Measurements from ENCODE around the gene PTGES3L. TPM values are rescaled to one million over a fixed set of nuclear protein-coding genes. Genes with fewer than 3 reads are reported as not detected.

The PTGES3L gene
- total and polyA plus RNA-seq, 2 of the 13 experiments (the other 11 are each of a cell fraction or from before 2014, with no cell fraction given), result 1.2 to 2.9 TPM

GRCh38 chr17:42964161-42964932 lies 15.5 kb downstream of the PTGES3L start, which contains the start of gene AARSD1 (continued):
- 0 out of 2 replicates have a peak, but pooled peaks have one; percentile 11 for TF ChIP-seq MED1 (CRISPR knock-in tag; IDR thresholded peaks at IDR 0.05)
- TF ChIP-seq YEATS2 (CRISPR knock-in tag; IDR thresholded peaks at IDR 0.05; ENCODE audit: borderline replicate concordance), result peak; percentile 44; the same call in 1 of the 2 replicates
- 0 out of 2 replicates have a peak, but pooled peaks have one; percentile 40 for TF ChIP-seq RNF2 (conservative IDR thresholded peaks at IDR 0.05; ENCODE audit: low read depth)
- TF ChIP-seq, protein P1, sequence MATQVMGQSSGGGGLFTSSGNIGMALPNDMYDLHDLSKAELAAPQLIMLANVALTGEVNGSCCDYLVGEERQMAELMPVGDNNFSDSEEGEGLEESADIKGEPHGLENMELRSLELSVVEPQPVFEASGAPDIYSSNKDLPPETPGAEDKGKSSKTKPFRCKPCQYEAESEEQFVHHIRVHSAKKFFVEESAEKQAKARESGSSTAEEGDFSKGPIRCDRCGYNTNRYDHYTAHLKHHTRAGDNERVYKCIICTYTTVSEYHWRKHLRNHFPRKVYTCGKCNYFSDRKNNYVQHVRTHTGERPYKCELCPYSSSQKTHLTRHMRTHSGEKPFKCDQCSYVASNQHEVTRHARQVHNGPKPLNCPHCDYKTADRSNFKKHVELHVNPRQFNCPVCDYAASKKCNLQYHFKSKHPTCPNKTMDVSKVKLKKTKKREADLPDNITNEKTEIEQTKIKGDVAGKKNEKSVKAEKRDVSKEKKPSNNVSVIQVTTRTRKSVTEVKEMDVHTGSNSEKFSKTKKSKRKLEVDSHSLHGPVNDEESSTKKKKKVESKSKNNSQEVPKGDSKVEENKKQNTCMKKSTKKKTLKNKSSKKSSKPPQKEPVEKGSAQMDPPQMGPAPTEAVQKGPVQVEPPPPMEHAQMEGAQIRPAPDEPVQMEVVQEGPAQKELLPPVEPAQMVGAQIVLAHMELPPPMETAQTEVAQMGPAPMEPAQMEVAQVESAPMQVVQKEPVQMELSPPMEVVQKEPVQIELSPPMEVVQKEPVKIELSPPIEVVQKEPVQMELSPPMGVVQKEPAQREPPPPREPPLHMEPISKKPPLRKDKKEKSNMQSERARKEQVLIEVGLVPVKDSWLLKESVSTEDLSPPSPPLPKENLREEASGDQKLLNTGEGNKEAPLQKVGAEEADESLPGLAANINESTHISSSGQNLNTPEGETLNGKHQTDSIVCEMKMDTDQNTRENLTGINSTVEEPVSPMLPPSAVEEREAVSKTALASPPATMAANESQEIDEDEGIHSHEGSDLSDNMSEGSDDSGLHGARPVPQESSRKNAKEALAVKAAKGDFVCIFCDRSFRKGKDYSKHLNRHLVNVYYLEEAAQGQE (IDR thresholded peaks at IDR 0.05; ENCODE audit: borderline replicate concordance in 1 of 2, low read depth in 1 of 2, low read length in 2 of 2), result 0 out of 4 replicates have a peak, but pooled peaks of 1 of the 2 experiments have one; percentile 8
- TF ChIP-seq SNAPC4 (CRISPR knock-in tag; IDR thresholded peaks at IDR 0.05), result no peak
- no peak for TF ChIP-seq ZNF563 (CRISPR knock-in tag; IDR thresholded peaks at IDR 0.05)
- TF ChIP-seq SRSF4 (IDR thresholded peaks at IDR 0.05; ENCODE audit: low read depth, low read length, poor library complexity, severe bottlenecking), result no peak
- TF ChIP-seq PBX3 (CRISPR knock-in tag; IDR thresholded peaks at IDR 0.05; ENCODE audit: borderline replicate concordance), result no peak
- 0 out of 2 replicates have a peak, but pooled peaks have one; percentile 45 for TF ChIP-seq DZIP1 (CRISPR knock-in tag; IDR thresholded peaks at IDR 0.05)

All from HepG2 (cell line).